Measurements from ENCODE around the gene SEPTIN11.

- TF ChIP-seq, protein P1, sequence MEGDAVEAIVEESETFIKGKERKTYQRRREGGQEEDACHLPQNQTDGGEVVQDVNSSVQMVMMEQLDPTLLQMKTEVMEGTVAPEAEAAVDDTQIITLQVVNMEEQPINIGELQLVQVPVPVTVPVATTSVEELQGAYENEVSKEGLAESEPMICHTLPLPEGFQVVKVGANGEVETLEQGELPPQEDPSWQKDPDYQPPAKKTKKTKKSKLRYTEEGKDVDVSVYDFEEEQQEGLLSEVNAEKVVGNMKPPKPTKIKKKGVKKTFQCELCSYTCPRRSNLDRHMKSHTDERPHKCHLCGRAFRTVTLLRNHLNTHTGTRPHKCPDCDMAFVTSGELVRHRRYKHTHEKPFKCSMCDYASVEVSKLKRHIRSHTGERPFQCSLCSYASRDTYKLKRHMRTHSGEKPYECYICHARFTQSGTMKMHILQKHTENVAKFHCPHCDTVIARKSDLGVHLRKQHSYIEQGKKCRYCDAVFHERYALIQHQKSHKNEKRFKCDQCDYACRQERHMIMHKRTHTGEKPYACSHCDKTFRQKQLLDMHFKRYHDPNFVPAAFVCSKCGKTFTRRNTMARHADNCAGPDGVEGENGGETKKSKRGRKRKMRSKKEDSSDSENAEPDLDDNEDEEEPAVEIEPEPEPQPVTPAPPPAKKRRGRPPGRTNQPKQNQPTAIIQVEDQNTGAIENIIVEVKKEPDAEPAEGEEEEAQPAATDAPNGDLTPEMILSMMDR (conservative IDR thresholded peaks at IDR 0.05; ENCODE audit: low read depth, low read length) = no peak
- TF ChIP-seq EZH2 (IDR thresholded peaks at IDR 0.05; ENCODE audit: borderline replicate concordance, low read depth, low read length, poor library complexity, severe bottlenecking) = no peak
These were observed 18.9 kb upstream of the SEPTIN11 start for GRCh38 chr4:76930685-76931084.
